T-cell (primary cell): ENCODE results near the gene YWHAQ. TPM values are rescaled to one million over a fixed set of nuclear protein-coding genes. Genes with fewer than 3 reads are reported as not detected.
A peak's percentile ranks its signal among the peaks of the same experiment; 100 is the strongest.

Source experiments
- ATAC-seq, 4 experiments: fragments of 200-7000 bp in 3 of 4; fragments of 150-1000 bp in 1 of 4; cut with Tn5 transposase; replicated peaks in 1 of 4; 1 replicate in 3 of 4; 2 replicates in 1 of 4; pipeline ENCODE4 v1.10.0; 2021; ENCODE audit warnings: moderate library complexity in 3 of 4, mild to moderate bottlenecking in 2 of 4, moderate number of reproducible peaks in 1 of 4
- CTCF ChIA-PET, 2 donors: fragments of 300-600 bp; sonication (Branson Sonifier 250); formaldehyde crosslinking; loops; one replicate each; lab custom pipeline; 2022; ENCODE audit warnings: antibody characterized with exemption in 2 of 2; lab: Charles Lee
- POLR2A ChIA-PET, 2 donors: fragments of 300-600 bp; sonication (Branson Sonifier 250); formaldehyde crosslinking; loops; one replicate each; lab custom pipeline; 2022; ENCODE audit warnings: antibody characterized with exemption in 2 of 2; lab: Charles Lee
- DNase-seq, 35 experiments: peaks; one replicate each; pipeline versions ENCODE4 v3.0.0 to v3.0.0-alpha.2; 2013 to 2023
- H3K27ac ChIP-seq: one replicate; pipeline ENCODE4 v1.5.1; 2013; ENCODE audit warnings: low read length
- H3K27me3 ChIP-seq, 2 experiments: replicated peaks in 1 of 2; 1 replicate in 1 of 2; 2 replicates in 1 of 2; pipeline versions ENCODE4 v1.6.1 to v1.7.0; 2013; ENCODE audit warnings: low read length in 1 of 2, mixed read lengths in 1 of 2; ENCODE audit not compliant: control insufficient read depth in 2 of 2, insufficient read depth in 2 of 2; ENCODE audit errors: extremely low read depth in 1 of 2
- H3K36me3 ChIP-seq, 2 donors: 1 replicate in 1 of 2; 2 replicates in 1 of 2; pipeline versions ENCODE4 v1.6.1 to v1.7.0; 2013; ENCODE audit warnings: low read length in 1 of 2; ENCODE audit not compliant: control insufficient read depth in 2 of 2, insufficient read depth in 1 of 2; ENCODE audit errors: extremely low read depth in 1 of 2
- H3K4me1 ChIP-seq, 2 experiments: 1 replicate in 1 of 2; 2 replicates in 1 of 2; pipeline versions ENCODE4 v1.6.1 to v1.7.0; 2013; ENCODE audit warnings: low read length in 2 of 2, mixed read lengths in 1 of 2; ENCODE audit not compliant: insufficient read depth in 2 of 2, control insufficient read depth in 1 of 2; ENCODE audit errors: extremely low read depth in 1 of 2
- H3K4me3 ChIP-seq, 2 donors: 1 replicate in 1 of 2; 2 replicates in 1 of 2; pipeline versions ENCODE4 v1.5.1 to v1.7.0; 2013; ENCODE audit warnings: mild to moderate bottlenecking in 2 of 2, low read length in 1 of 2, moderate library complexity in 1 of 2; ENCODE audit not compliant: control insufficient read depth in 1 of 2; ENCODE audit errors: extremely low read depth in 1 of 2
- H3K9me3 ChIP-seq: 2 replicates; pipeline ENCODE4 v1.7.0; 2013
- H3K27ac Mint-ChIP-seq, 2 donors: one replicate each; pipeline ENCODE4 v1.8.0; 2020 to 2021; ENCODE audit warnings: mild to moderate bottlenecking in 2 of 2, mixed read lengths in 2 of 2
- H3K27me3 Mint-ChIP-seq, 2 donors: one replicate each; pipeline ENCODE4 v1.8.0; 2021 to 2022; ENCODE audit warnings: mixed read lengths in 2 of 2
- H3K36me3 Mint-ChIP-seq: one replicate; pipeline ENCODE4 v1.8.0; 2021; ENCODE audit warnings: mixed read lengths
- H3K4me1 Mint-ChIP-seq, 3 donors: one replicate each; pipeline ENCODE4 v1.8.0; 2020 to 2022; ENCODE audit warnings: mixed read lengths in 3 of 3, mild to moderate bottlenecking in 1 of 3
- H3K4me3 Mint-ChIP-seq, 3 donors: one replicate each; pipeline ENCODE4 v1.8.0; 2020 to 2022; ENCODE audit warnings: mild to moderate bottlenecking in 3 of 3, mixed read lengths in 3 of 3, moderate library complexity in 3 of 3
- H3K9me3 Mint-ChIP-seq, 3 donors: one replicate each; pipeline ENCODE4 v1.8.0; 2020 to 2022; ENCODE audit warnings: mixed read lengths in 3 of 3
- WGBS: methylation state at CpG from one replicate; pipeline ENCODE4 v1.1.5; 2013; ENCODE audit warnings: missing lambda C conversion rate; ENCODE audit not compliant: insufficient coverage; 5-methylcytosine and 5-hydroxymethylcytosine counted together
- total RNA-seq, 35 experiments: library from RNA in 6 of 35; stranded (reverse) in 6 of 35; fragments of 120-200 nt in 1 of 35; gene quantifications; one replicate each; pipeline versions ENCODE4 v1.2.1 to v1.2.4 and lab custom pipeline; 2013 to 2026

The YWHAQ gene
- total RNA-seq, 5 donors from 2014 or later (not counting 1 experiment from before 2014, with no cell fraction given) = 104 to 141 (median 139) TPM

DNA sequence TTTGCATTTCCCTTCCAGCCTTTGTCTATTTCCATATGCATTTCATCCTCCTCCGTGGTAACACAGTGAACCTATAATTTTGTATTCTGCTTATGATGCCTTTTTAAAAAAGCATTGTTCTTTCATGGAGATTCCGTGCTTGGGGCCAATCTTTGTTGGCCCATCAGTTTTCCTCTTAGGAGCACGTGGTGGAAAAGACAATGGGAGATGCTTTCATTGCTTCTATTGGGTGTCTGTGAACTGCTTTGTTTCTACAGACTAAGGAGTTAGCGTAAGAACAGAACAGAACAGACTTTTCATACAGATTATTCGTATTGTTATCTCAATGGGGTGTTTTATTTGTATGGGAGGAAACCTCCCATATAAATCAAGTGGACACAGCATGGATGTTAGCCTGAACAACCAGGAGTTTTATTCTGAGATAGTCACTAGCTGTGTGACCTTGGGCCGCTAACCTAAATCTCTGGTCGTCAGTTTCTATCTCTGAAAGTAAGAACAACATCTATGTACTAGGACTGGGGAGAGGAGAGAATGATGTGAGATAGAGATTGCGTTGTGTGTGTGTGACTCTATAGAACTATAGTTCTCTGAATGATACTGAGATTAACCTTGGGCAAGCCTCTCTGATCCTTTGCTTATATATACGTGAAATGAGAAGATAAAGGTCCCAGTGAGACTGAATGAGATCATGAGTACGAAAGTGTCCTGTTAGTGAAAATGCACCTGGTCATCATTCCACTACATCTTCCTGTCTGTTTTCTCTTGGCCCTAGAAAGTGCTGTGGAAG, 22.9 kb upstream of the YWHAQ start:
- Histone ChIP-seq H3K9me3 (no peaks in the 10 kb centered on the region), H3K27me3 (no peaks in the 10 kb centered on the region), H3K36me3 (no peaks in the 10 kb centered on the region), H3K27ac (no peak overlapping the region), H3K4me3 (no peak overlapping the region), H3K4me1 (peaks cover 0 to 42% of the 10 kb centered on the region in 2 experiments)
- Mint-ChIP-seq H3K27me3 (peaks cover 0 to 6% of the 10 kb centered on the region in 2 donors), H3K4me1 (peaks cover 6 to 43% (median 28%) of the 10 kb centered on the region in 3 donors), H3K4me3 (no peak overlapping the region), H3K9me3 (peaks cover 0 to 4% (median 0%) of the 10 kb centered on the region in 3 donors), H3K27ac (no peak overlapping the region), H3K36me3 (no peaks in the 10 kb centered on the region)
- POLR2A ChIA-PET = no interaction called here
- CTCF ChIA-PET = no interaction called here
- no peak for DNase-seq
- WGBS = 89% methylated on average over 5 of the region's 10 CpGs
- ATAC-seq = no peak

DNA sequence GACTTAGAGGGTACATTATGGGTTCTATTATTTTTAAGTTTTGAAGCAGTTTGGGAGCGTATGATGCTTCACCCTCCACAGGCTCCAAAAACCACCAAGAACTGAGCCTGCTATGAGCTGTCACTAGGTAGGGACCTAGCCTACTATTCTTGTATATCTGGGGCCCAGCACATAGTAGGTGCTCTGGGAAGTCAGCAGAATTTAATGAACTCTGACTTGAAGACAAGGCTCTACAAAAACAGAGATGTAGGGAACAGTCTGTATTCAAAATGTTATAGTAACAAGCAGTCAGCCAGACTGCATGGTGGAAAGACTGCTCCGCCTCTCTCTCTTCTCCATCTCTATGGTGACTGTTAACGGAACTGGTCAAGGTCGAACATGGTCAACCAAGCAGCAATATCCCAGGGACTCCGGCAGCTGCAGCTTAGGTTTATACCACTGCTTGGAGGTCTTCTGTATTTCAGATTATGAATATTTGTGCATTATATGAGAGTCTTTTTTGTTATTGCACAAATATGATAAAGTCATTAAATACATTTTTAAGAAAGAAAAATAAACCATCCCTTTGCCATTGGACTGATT, 22.2 kb upstream of the YWHAQ start:
- Histone ChIP-seq H3K36me3 (no peaks in the 10 kb centered on the region), H3K4me1 (peaks cover 0 to 42% of the 10 kb centered on the region in 2 experiments), H3K9me3 (no peaks in the 10 kb centered on the region), H3K4me3 (no peak overlapping the region), H3K27ac (no peak overlapping the region), H3K27me3 (no peaks in the 10 kb centered on the region)
- Mint-ChIP-seq H3K4me1 (peaks cover 6 to 43% (median 28%) of the 10 kb centered on the region in 3 donors), H3K27me3 (peaks cover 0 to 6% of the 10 kb centered on the region in 2 donors), H3K9me3 (peaks cover 0 to 4% (median 0%) of the 10 kb centered on the region in 3 donors), H3K4me3 (no peak overlapping the region), H3K27ac (no peak overlapping the region), H3K36me3 (no peaks in the 10 kb centered on the region)
- ATAC-seq (no peak), DNase-seq (no peak)
- ChIA-PET CTCF (no interaction called here), POLR2A (no interaction called here)
- WGBS = no CpG with 5 or more reads among the region's 5 CpGs

DNA sequence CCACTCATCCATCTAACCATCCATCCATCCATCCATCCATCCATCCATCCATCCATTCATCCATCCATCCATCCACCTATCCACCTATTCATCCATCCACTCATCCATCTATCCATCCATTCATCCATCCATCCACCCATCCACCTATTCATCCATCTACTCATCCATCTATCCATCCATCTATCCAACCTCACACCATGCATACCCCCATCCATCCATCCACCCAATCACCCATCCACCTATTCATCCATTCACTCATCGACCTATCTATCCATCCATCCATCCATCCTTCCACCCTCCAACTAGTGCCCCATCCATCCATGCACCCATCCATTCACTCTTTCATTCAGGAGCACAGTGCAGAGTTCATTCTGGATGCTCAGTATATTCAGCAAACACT, 21.5 kb upstream of the YWHAQ start:
- 100% methylated on average over 1 of the region's 1 CpG for WGBS
- Mint-ChIP-seq H3K4me3 (no peak overlapping the region), H3K36me3 (no peaks in the 10 kb centered on the region), H3K4me1 (peaks cover 6 to 41% (median 28%) of the 10 kb centered on the region in 3 donors), H3K27ac (no peak overlapping the region), H3K9me3 (peaks cover 0 to 4% (median 0%) of the 10 kb centered on the region in 3 donors), H3K27me3 (peaks cover 0 to 6% of the 10 kb centered on the region in 2 donors)
- ChIA-PET CTCF (no interaction called here), POLR2A (no interaction called here)
- Histone ChIP-seq H3K27ac (no peak overlapping the region), H3K36me3 (no peaks in the 10 kb centered on the region), H3K4me3 (no peak overlapping the region), H3K9me3 (no peaks in the 10 kb centered on the region), H3K4me1 (peaks cover 0 to 42% of the 10 kb centered on the region in 2 experiments), H3K27me3 (no peaks in the 10 kb centered on the region)
- DNase-seq (no peak), ATAC-seq (no peak)

- Histone ChIP-seq H3K36me3 (no peaks in the 10 kb centered on the region), H3K4me1 (peaks cover 0 to 22% of the 10 kb centered on the region in 2 experiments), H3K4me3 (no peak overlapping the region), H3K9me3 (no peaks in the 10 kb centered on the region), H3K27me3 (peaks cover 0 to 3% of the 10 kb centered on the region in 2 experiments), H3K27ac (no peak overlapping the region)
- ATAC-seq (peak in 2 of 4 experiments; percentile 54), DNase-seq (peak in 1 of 35 experiments; percentile 21)
- Mint-ChIP-seq H3K9me3 (peaks cover 0 to 4% (median 0%) of the 10 kb centered on the region in 3 donors), H3K36me3 (no peaks in the 10 kb centered on the region), H3K27ac (no peak overlapping the region), H3K4me3 (no peak overlapping the region), H3K4me1 (peaks cover 6 to 27% (median 13%) of the 10 kb centered on the region in 3 donors), H3K27me3 (peaks cover 0 to 6% of the 10 kb centered on the region in 2 donors)
- 57% methylated on average over 3 of the region's 4 CpGs for WGBS
- POLR2A ChIA-PET = interaction anchor here in 1 of 2 donors (0.6 kb wide), 1 partner anchor 139 kb away, joined by 4 read pairs; no protein-coding TSS in a partner anchor
- CTCF ChIA-PET = no interaction called here
Measured at GRCh38 chr2:9650119-9650821, 19.5 kb upstream of the YWHAQ start.

- whole genome bisulfite sequencing = 88% methylated on average over 4 of the region's 6 CpGs
- Histone ChIP-seq H3K36me3 (no peaks in the 10 kb centered on the region), H3K4me3 (no peak overlapping the region), H3K27ac (no peak overlapping the region), H3K4me1 (peaks cover 0 to 11% of the 10 kb centered on the region in 2 experiments), H3K9me3 (no peaks in the 10 kb centered on the region), H3K27me3 (peaks cover 0 to 3% of the 10 kb centered on the region in 2 experiments)
- Mint-ChIP-seq H3K4me1 (peaks cover 6 to 21% (median 6%) of the 10 kb centered on the region in 3 donors), H3K4me3 (no peak overlapping the region), H3K27me3 (peaks cover 0 to 6% of the 10 kb centered on the region in 2 donors), H3K27ac (peak overlapping the region in 1 of 2 donors; percentile 20), H3K9me3 (peaks cover 0 to 4% (median 0%) of the 10 kb centered on the region in 3 donors), H3K36me3 (no peaks in the 10 kb centered on the region)
- CTCF ChIA-PET = no interaction called here
- ATAC-seq = no peak
- DNase-seq = no peak
- POLR2A ChIA-PET = interaction anchor here (0.6 kb wide), 3 partner anchors 18 to 454 kb away, joined by 5 read pairs; partner anchors contain the start of gene YWHAQ (in 1 of the 2)
Measured at GRCh38 chr2:9649261-9649660, 18.5 kb upstream of the YWHAQ start.

GRCh38 chr2:9648821-9649220, 18.0 kb upstream of the YWHAQ start:
- ATAC-seq (no peak), DNase-seq (no peak)
- 88% methylated on average over 4 of the region's 10 CpGs for WGBS
- H3K4me3 ChIP-seq = no peak overlapping the region
- H3K27ac Mint-ChIP-seq = peak overlapping the region in 1 of 2 donors; percentile 20
- CTCF ChIA-PET = no interaction called here
- no peaks in the 10 kb centered on the region for H3K36me3 ChIP-seq
- no peaks in the 10 kb centered on the region for H3K9me3 ChIP-seq
- peaks cover 0 to 9% of the 10 kb centered on the region in 2 experiments for H3K4me1 ChIP-seq
- H3K27ac ChIP-seq = no peak overlapping the region
- H3K36me3 Mint-ChIP-seq = no peaks in the 10 kb centered on the region
- H3K9me3 Mint-ChIP-seq = peaks cover 0 to 4% (median 0%) of the 10 kb centered on the region in 3 donors
- H3K27me3 Mint-ChIP-seq = peaks cover 0 to 5% of the 10 kb centered on the region in 2 donors
- POLR2A ChIA-PET = interaction anchor here (0.6 kb wide), 2 partner anchors 18 to 189 kb away, joined by 5 read pairs; partner anchors contain the start of gene YWHAQ (in 1 of the 2)
- peaks cover 6 to 16% (median 6%) of the 10 kb centered on the region in 3 donors for H3K4me1 Mint-ChIP-seq
- no peak overlapping the region for H3K4me3 Mint-ChIP-seq
- H3K27me3 ChIP-seq = peaks cover 0 to 3% of the 10 kb centered on the region in 2 experiments
